ENCODE results near the gene SACM1L.

- TF ChIP-seq, protein P1, sequence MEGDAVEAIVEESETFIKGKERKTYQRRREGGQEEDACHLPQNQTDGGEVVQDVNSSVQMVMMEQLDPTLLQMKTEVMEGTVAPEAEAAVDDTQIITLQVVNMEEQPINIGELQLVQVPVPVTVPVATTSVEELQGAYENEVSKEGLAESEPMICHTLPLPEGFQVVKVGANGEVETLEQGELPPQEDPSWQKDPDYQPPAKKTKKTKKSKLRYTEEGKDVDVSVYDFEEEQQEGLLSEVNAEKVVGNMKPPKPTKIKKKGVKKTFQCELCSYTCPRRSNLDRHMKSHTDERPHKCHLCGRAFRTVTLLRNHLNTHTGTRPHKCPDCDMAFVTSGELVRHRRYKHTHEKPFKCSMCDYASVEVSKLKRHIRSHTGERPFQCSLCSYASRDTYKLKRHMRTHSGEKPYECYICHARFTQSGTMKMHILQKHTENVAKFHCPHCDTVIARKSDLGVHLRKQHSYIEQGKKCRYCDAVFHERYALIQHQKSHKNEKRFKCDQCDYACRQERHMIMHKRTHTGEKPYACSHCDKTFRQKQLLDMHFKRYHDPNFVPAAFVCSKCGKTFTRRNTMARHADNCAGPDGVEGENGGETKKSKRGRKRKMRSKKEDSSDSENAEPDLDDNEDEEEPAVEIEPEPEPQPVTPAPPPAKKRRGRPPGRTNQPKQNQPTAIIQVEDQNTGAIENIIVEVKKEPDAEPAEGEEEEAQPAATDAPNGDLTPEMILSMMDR (IDR thresholded peaks at IDR 0.05; ENCODE audit: extremely low read depth in 1 of 2, insufficient read depth in 1 of 2, low read depth in 1 of 2, low read length in 2 of 2): no peak
- TF ChIP-seq POLR2AphosphoS5 (IDR thresholded peaks at IDR 0.05; ENCODE audit: insufficient read depth, low read depth, low read length): no peak
- TF ChIP-seq MYC (IDR thresholded peaks at IDR 0.05; ENCODE audit: low read depth, low read length): no peak
- TF ChIP-seq POLR2A (IDR thresholded peaks at IDR 0.05; ENCODE audit: low read depth, low read length): no peak
These were observed 41.4 kb downstream of the SACM1L start for GRCh38 chr3:45730409-45731154.

All from endothelial cell of umbilical vein (primary cell).